ENCODE results near the gene CABLES2.

CABLES2 gene

DNA sequence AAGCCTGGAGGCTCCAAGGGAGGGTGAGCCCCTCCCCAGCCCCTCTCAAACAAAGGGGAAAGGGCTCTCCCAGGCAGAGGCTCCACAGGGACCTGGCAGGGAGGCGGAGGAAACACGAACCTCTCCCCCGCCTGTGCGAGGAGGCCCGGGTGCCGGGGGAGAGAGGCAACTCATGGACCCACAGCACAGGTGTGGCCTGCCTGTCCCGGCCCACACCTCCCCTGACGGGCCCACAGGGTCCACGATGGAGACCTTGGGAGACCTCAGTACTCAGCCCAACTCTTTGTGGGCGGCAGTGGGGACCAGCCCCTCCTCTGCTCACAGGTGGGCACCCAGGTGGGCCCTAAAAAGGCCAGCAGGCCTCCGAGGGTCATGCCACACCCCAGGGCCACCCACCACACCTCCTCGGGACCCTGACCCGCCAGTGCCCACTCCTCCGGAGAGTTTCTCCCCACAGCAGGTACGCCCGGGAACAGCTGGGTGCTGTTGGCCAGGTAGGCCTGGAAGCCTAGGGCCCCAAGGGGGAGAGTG, 52.2 kb downstream of the CABLES2 start:
- TF ChIP-seq, protein P1, sequence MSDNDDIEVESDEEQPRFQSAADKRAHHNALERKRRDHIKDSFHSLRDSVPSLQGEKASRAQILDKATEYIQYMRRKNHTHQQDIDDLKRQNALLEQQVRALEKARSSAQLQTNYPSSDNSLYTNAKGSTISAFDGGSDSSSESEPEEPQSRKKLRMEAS (IDR thresholded peaks at IDR 0.05): no peak
- TF ChIP-seq, protein P2, sequence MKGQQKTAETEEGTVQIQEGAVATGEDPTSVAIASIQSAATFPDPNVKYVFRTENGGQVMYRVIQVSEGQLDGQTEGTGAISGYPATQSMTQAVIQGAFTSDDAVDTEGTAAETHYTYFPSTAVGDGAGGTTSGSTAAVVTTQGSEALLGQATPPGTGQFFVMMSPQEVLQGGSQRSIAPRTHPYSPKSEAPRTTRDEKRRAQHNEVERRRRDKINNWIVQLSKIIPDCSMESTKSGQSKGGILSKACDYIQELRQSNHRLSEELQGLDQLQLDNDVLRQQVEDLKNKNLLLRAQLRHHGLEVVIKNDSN (IDR thresholded peaks at IDR 0.05): no peak
- no peak for TF ChIP-seq EGR1 (IDR thresholded peaks at IDR 0.05)
- no peak for TF ChIP-seq ZBTB7A (IDR thresholded peaks at IDR 0.05; ENCODE audit: low read depth)
- TF ChIP-seq, protein P3, sequence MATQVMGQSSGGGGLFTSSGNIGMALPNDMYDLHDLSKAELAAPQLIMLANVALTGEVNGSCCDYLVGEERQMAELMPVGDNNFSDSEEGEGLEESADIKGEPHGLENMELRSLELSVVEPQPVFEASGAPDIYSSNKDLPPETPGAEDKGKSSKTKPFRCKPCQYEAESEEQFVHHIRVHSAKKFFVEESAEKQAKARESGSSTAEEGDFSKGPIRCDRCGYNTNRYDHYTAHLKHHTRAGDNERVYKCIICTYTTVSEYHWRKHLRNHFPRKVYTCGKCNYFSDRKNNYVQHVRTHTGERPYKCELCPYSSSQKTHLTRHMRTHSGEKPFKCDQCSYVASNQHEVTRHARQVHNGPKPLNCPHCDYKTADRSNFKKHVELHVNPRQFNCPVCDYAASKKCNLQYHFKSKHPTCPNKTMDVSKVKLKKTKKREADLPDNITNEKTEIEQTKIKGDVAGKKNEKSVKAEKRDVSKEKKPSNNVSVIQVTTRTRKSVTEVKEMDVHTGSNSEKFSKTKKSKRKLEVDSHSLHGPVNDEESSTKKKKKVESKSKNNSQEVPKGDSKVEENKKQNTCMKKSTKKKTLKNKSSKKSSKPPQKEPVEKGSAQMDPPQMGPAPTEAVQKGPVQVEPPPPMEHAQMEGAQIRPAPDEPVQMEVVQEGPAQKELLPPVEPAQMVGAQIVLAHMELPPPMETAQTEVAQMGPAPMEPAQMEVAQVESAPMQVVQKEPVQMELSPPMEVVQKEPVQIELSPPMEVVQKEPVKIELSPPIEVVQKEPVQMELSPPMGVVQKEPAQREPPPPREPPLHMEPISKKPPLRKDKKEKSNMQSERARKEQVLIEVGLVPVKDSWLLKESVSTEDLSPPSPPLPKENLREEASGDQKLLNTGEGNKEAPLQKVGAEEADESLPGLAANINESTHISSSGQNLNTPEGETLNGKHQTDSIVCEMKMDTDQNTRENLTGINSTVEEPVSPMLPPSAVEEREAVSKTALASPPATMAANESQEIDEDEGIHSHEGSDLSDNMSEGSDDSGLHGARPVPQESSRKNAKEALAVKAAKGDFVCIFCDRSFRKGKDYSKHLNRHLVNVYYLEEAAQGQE (IDR thresholded peaks at IDR 0.05; ENCODE audit: low read depth): no peak
- TF ChIP-seq EP300 (IDR thresholded peaks at IDR 0.05; ENCODE audit: borderline replicate concordance): no peak
- no peak for TF ChIP-seq CEBPB (IDR thresholded peaks at IDR 0.05)
- no peak for TF ChIP-seq TEAD4 (IDR thresholded peaks at IDR 0.05)
- TF ChIP-seq CREB1 (IDR thresholded peaks at IDR 0.05; ENCODE audit: low read depth): no peak

DNA sequence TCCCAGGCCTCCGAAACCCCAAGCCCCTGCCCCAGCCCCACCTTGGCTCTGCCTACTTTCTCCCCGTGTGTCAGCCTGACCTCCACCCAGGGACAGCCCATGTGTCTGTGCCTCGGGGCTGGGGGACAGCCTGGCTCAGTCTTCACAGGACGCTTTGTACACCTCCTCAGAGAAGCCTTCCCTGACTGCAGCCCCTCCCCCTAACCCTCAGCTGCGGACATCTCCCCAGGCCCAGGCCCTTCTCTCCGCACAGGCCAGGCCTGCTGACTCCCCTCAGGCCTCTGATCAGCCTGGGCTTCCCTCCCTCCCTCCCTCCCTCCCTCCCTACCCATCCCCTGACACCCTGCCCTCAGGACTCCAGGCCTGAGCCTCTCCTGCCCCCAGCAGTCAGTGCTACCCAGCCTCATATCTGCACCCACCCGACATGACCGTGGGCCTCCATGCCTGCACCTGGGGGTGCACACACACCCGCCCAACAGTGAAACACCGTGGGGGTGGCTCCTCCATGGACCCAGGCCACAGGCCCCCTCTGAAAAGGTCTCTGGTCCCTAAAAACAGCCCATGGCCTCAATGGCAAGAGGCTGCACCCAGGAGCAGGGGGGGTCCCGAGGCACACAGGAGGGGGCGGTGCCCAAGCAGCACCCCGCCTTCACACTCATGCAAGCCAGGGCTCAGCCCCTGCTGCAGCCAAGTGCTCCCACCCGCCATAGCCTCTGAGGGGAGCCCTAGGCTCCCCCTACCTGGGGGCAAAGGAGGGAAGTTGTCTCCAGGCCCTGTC, 52.9 kb downstream of the CABLES2 start:
- TF ChIP-seq EP300 (IDR thresholded peaks at IDR 0.05; ENCODE audit: borderline replicate concordance) (0 out of 2 replicates have a peak, but pooled peaks have one; percentile 7), FOXM1 (IDR thresholded peaks at IDR 0.05; ENCODE audit: borderline replicate concordance, low read depth) (no peak), NFIC (IDR thresholded peaks at IDR 0.05) (no peak)

DNA sequence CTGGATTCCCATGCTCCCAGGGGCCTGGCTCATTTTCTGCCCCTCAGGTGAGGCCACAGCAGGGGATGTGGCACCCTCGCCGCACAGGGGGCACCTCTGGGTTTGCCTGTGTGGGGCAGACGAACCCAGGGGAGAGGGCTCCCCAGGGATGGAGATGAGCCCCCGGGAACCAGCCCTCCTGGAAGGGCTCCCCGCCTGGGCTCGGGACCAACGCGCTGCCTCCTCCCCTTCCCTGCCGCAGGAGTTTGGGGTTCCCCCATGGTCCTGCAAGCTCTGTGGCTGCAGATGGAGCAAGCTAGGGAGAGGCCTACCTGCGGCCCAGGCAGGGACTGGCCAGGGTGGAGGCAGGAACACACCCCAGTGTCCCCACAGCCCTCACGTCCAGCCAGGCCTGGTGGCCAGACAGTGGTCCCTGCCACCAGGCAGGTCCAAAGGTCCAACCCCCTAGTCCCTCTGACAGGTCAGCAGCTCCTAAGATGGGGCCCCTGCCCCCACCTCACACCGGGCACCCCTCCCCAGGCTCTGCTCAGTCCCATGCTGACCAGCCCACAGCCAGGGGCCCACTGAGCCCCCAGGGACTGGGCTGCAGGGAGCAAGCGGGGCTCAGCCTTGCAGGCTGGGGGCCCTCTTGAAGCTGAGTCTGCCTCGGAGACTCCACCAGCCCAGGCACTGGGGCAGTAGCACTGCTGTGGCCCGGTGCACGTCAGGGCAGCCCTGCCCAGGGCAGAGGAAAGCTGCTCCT, 53.6 kb downstream of the CABLES2 start:
- TF ChIP-seq CEBPB (IDR thresholded peaks at IDR 0.05): no peak
- TF ChIP-seq EP300 (IDR thresholded peaks at IDR 0.05; ENCODE audit: borderline replicate concordance): 0 out of 2 replicates have a peak, but pooled peaks have one; percentile 6
- TF ChIP-seq, protein P1 (IDR thresholded peaks at IDR 0.05): no peak
- TF ChIP-seq, protein P3 (IDR thresholded peaks at IDR 0.05; ENCODE audit: low read depth): no peak

DNA sequence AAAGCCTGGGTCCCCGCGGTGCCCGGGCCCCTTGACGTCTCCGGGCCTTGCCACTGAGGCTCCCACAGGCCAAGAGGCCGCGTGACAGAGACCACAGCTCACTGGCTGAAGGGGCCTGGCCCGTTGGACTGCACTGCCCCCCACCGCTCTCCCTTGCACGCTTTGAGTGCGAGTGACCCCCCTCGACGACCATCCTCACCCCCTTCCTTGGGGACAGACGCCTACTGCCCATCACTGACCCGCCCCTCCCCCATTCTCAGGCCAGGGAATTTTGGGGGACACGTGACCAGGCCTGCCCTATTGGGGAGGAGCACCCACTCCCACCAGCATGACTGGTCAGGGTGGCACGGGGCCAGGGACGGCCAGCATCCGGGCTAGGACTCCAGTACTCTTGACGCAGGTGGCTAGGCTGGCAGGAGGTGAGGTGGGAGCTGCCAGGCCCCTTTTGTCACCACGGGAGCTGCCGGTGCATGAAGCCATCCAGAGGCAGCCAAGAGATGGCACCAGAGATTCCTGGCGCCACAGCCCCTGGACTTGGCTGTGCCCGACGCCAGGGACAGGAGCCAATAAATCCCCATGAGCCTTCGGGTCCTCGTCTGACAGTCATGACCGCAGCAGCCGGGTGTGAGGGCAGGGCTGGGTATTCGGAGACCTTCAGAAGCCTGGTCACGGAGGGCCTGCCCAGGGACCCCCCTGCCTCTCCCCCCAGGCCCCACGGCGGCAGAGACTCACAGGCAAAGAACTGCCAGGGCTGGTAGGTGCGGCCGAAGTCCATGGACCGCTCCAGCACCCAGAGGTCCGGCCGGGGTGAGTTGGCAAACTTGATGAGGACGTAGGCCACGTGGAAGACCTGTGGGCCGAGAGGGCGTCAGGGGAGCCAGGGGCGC, 54.4 kb downstream of the CABLES2 start:
- peak; percentile 77 for TF ChIP-seq TEAD4 (IDR thresholded peaks at IDR 0.05)
- peak; percentile 66; the same call in 1 of the 2 replicates for TF ChIP-seq ZBTB7A (IDR thresholded peaks at IDR 0.05; ENCODE audit: low read depth)
- TF ChIP-seq CREB1 (IDR thresholded peaks at IDR 0.05; ENCODE audit: low read depth): no peak
- TF ChIP-seq, protein P3 (IDR thresholded peaks at IDR 0.05; ENCODE audit: low read depth): no peak
- TF ChIP-seq, protein P1 (IDR thresholded peaks at IDR 0.05): peak; percentile 91
- no peak for TF ChIP-seq CEBPB (IDR thresholded peaks at IDR 0.05)
- peak; percentile 98 for TF ChIP-seq NFIC (IDR thresholded peaks at IDR 0.05)
- TF ChIP-seq, protein P2 (IDR thresholded peaks at IDR 0.05): peak; percentile 98
- peak; percentile 59 for TF ChIP-seq RAD21 (IDR thresholded peaks at IDR 0.05; ENCODE audit: low read depth)
- peak; percentile 98 for TF ChIP-seq TCF12 (IDR thresholded peaks at IDR 0.05; ENCODE audit: low read depth)
- 0 out of 2 replicates have a peak, but pooled peaks have one; percentile 36 for TF ChIP-seq YY1 (IDR thresholded peaks at IDR 0.05; ENCODE audit: low read depth)
- peak; percentile 80 for TF ChIP-seq FOXM1 (IDR thresholded peaks at IDR 0.05; ENCODE audit: borderline replicate concordance, low read depth)
- no peak for TF ChIP-seq EGR1 (IDR thresholded peaks at IDR 0.05)
- no peak for TF ChIP-seq TAF1 (IDR thresholded peaks at IDR 0.05; ENCODE audit: low read depth)
- peak; percentile 94 for TF ChIP-seq EP300 (IDR thresholded peaks at IDR 0.05; ENCODE audit: borderline replicate concordance)
